Neutrophil (primary cell): ENCODE data around the gene TMA7B.

Source experiments
- H3K27ac ChIP-seq: fragments of 200-600 bp; sonication (generic); 2 replicates; pipeline ENCODE4 v1.5.1; 2016; ENCODE audit warnings: mild to moderate bottlenecking, moderate library complexity
- H3K27me3 ChIP-seq: fragments of 200-600 bp; sonication (generic); 2 replicates; pipeline ENCODE4 v1.6.0; 2016; ENCODE audit warnings: mild to moderate bottlenecking
- H3K36me3 ChIP-seq: fragments of 200-600 bp; sonication (generic); 2 replicates; pipeline ENCODE4 v1.5.1; 2017
- H3K4me1 ChIP-seq, 2 experiments: fragments of 200-600 bp in 1 of 2; sonication (generic) in 1 of 2; 1 replicate in 1 of 2; 2 replicates in 1 of 2; pipeline versions ENCODE4 v1.5.1 to v1.6.1; 2013 to 2016; ENCODE audit warnings: low read depth in 1 of 2, low read length in 1 of 2, mild to moderate bottlenecking in 1 of 2, moderate library complexity in 1 of 2; ENCODE audit not compliant: control insufficient read depth in 1 of 2, insufficient read depth in 1 of 2
- H3K4me3 ChIP-seq, 2 experiments: fragments of 200-600 bp in 1 of 2; sonication (generic) in 1 of 2; 1 replicate in 1 of 2; 2 replicates in 1 of 2; pipeline ENCODE4 v1.5.1; 2013 to 2016; ENCODE audit warnings: low read depth in 1 of 2, low read length in 1 of 2, mild to moderate bottlenecking in 1 of 2, moderate library complexity in 1 of 2
- H3K9me3 ChIP-seq: fragments of 200-600 bp; sonication (generic); 2 replicates; pipeline ENCODE4 v1.5.1; 2016
- CTCF ChIP-seq: fragments of 200-600 bp; sonication (generic); IDR thresholded peaks from 2 replicates; pipeline ENCODE4 v1.5.1; 2016; ENCODE audit warnings: antibody characterized with exemption

The TMA7B gene

GRCh38 chr22:39923696-39924095, 36.5 kb upstream of the TMA7B start:
- no peaks in the 10 kb centered on the region for H3K9me3 ChIP-seq
- no peak overlapping the region for H3K27ac ChIP-seq
- no peaks in the 10 kb centered on the region for H3K36me3 ChIP-seq
- H3K27me3 ChIP-seq: no peaks in the 10 kb centered on the region
- no peak for TF ChIP-seq CTCF
- peaks cover 5 to 13% of the 10 kb centered on the region in 2 experiments for H3K4me1 ChIP-seq
- no peak overlapping the region for H3K4me3 ChIP-seq

GRCh38 chr22:39924286-39924685, 35.9 kb upstream of the TMA7B start:
- no peaks in the 10 kb centered on the region for H3K9me3 ChIP-seq
- no peaks in the 10 kb centered on the region for H3K36me3 ChIP-seq
- no peaks in the 10 kb centered on the region for H3K27me3 ChIP-seq
- no peak for TF ChIP-seq CTCF
- no peak overlapping the region for H3K27ac ChIP-seq
- H3K4me1 ChIP-seq: peaks cover 11 to 19% of the 10 kb centered on the region in 2 experiments
- no peak overlapping the region for H3K4me3 ChIP-seq

GRCh38 chr22:39925273-39925672, 34.9 kb upstream of the TMA7B start:
- H3K4me1 ChIP-seq: peaks cover 21 to 26% of the 10 kb centered on the region in 2 experiments
- no peaks in the 10 kb centered on the region for H3K27me3 ChIP-seq
- H3K27ac ChIP-seq: no peak overlapping the region

GRCh38 chr22:39925909-39926679, 34.1 kb upstream of the TMA7B start:
- H3K9me3 ChIP-seq: no peaks in the 10 kb centered on the region
- H3K4me3 ChIP-seq: no peak overlapping the region
- TF ChIP-seq CTCF: no peak
- H3K4me1 ChIP-seq: peaks cover 29 to 35% of the 10 kb centered on the region in 2 experiments
- H3K27me3 ChIP-seq: no peaks in the 10 kb centered on the region
- H3K27ac ChIP-seq: no peak overlapping the region
- no peaks in the 10 kb centered on the region for H3K36me3 ChIP-seq

More at GRCh38 chr22:39925273-39925672, 34.9 kb upstream of the TMA7B start:
- no peaks in the 10 kb centered on the region for H3K36me3 ChIP-seq
- no peaks in the 10 kb centered on the region for H3K9me3 ChIP-seq
- no peak for TF ChIP-seq CTCF
- H3K4me3 ChIP-seq: no peak overlapping the region

GRCh38 chr22:39926753-39927152, 33.4 kb upstream of the TMA7B start:
- H3K27ac ChIP-seq: no peak overlapping the region
- no peak overlapping the region for H3K4me3 ChIP-seq
- no peak for TF ChIP-seq CTCF
- no peaks in the 10 kb centered on the region for H3K36me3 ChIP-seq
- H3K27me3 ChIP-seq: no peaks in the 10 kb centered on the region
- peaks cover 36 to 40% of the 10 kb centered on the region in 2 experiments for H3K4me1 ChIP-seq
- H3K9me3 ChIP-seq: no peaks in the 10 kb centered on the region
